ENCODE measurements around the gene PIBF1. TPM values are rescaled to one million over a fixed set of nuclear protein-coding genes. Genes with fewer than 3 reads are reported as not detected.
"Not testable (repeated sequence)": the region's sequence is repeated elsewhere in the genome, so short reads cannot be mapped to it uniquely, and the experiment has no call there.

Gene PIBF1
- total RNA-seq, 1 experiment from 2014 or later = 5.5 TPM

DNA sequence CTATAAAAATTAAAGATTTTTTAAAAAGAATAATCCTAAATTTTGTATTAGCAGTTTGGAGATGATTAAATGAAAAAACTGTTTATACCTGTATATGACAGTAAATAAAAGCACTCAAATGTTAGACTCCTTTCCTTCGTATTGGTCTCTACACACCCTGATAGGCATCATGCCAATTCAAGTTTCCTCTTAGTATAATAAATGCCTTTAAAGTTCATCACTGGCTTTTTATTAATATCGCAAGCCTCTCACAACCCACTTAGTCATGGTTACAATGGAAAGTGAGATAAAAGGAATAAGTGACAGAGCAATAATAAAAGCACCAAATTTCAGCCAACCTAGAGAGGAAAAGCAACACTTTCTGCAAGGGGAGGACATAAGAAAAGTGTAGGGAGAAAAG, 102.2 kb downstream of the PIBF1 start:
- in situ Hi-C loops (cut with HindIII; ENCODE audit: low pct_unique_long_range_greater_than_20kb, low sequenced_read_pairs) = no loop called here

DNA sequence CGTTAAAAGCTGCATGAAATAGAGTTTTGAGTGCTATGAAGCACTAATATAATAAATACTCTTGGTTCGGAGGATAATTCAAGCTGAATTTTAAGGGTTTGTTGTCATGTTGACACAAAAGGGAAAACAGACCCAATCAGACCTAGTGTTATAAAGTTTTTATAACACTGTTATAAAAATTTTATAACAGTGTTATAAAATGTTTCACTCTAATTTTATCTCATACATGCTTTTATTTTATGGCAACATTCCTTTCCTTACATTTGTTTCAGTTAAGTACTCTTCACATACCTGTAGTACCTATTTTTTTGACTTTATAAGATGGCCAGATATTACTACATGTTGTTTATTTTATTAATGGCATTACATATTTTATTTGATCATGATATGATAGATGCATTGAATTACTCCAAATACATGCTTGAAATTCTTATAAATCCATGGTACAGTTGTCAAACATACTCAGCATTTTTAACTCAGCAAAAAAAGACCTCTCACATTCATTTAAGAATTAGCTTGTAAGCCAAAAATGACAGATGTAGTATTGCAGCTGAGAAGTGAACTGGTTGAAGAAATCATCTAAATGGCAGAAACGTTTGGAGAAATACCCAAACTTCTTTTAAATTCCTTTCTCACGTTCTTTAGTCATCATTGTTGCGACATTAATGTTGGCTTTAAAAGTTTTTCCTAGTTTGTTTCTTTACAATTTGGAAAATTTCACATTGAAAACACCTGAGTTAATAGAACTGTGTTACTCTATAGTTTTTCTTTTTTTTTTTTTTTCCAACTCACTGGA, 104.5 kb downstream of the PIBF1 start:
- no peak for DNase-seq (ENCODE audit: low read depth)
- in situ Hi-C loops (cut with HindIII; ENCODE audit: low pct_unique_long_range_greater_than_20kb, low sequenced_read_pairs) = no loop called here

More for the DNA sequence above, 102.2 kb downstream of the PIBF1 start:
- no peak for DNase-seq (ENCODE audit: low read depth)

DNA sequence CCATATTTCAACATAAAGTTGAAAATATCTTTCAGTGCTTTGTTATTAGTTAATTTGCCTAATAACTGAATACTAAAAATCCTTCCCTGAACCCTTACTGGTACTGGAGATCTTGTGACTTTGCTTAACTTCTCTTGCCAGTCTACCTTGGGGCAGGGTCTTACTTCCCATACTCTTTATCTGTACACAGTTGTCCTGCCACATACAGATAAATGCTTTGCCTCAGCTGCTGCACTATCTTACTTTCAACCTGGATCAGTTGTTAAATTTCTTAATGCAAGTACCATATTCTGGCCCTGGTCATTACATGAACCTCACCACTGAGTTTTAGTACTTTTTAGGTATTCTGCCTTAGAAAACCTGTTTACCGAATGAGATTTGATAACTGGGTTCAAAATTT, 107.6 kb downstream of the PIBF1 start:
- in situ Hi-C loops (cut with HindIII; ENCODE audit: low pct_unique_long_range_greater_than_20kb, low sequenced_read_pairs) = no loop called here
- DNase-seq (ENCODE audit: low read depth) = no peak

DNA sequence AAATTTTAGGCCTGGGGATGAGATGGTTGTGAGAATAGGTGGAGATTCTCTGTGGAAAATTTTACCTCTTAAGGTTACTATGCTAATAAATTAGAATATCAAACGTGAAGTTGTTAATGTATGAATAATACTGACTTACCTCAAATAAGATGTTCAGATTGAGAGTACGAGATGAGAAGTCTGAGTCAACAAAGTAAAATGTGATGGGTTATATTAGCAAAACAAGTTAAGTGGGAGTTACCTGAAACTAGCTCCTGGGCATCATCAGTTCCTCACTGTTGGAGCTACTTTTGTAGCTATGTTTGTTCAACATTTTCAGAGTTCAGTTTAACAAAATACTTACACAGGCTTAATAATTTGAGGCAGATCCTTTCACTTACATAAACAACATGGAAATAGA, 108.6 kb downstream of the PIBF1 start:
- no peak for DNase-seq (ENCODE audit: low read depth)
- in situ Hi-C loops (cut with HindIII; ENCODE audit: low pct_unique_long_range_greater_than_20kb, low sequenced_read_pairs) = no loop called here

DNA sequence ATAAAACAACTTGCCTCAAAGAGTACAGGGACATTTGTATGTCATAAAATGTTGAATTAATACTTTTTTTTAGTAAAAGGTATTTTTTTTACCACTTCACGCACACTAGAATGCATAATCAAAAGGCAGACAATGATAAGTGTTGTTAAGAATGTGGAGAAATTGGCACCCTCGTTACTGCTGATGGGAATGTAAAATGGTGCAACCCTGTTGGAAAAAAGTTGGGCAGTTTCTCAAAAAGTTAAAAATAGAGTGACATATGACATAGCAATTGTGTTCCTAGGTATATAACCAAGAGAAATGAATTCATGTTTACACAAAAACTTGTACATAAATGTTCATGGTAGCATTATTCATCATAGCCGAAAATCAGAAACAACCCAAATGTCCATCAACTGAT, 109.5 kb downstream of the PIBF1 start:
- no peak for DNase-seq (ENCODE audit: low read depth)
- in situ Hi-C loops (cut with HindIII; ENCODE audit: low pct_unique_long_range_greater_than_20kb, low sequenced_read_pairs) = no loop called here

DNA sequence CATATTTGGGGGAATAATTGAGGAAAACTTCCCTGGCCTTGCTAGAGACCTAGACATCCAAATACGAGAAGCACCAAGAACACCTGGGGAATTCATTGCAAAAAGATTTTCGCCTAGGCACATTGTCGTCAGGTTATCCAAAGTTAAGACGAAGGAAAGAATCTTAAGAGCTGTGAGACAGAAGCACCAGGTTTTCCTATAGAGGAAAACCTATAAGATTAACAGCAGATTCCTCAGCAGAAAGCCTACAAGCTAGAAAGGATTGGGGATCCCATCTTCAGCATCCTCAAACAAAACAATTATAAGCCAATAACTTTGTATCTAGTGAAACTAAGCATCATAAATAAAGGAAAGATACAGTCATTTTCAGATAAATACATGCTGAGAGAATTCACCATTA, 114.9 kb downstream of the PIBF1 start:
- no peak for DNase-seq (ENCODE audit: low read depth)
- in situ Hi-C loops (cut with HindIII; ENCODE audit: low pct_unique_long_range_greater_than_20kb, low sequenced_read_pairs) = no loop called here

DNA sequence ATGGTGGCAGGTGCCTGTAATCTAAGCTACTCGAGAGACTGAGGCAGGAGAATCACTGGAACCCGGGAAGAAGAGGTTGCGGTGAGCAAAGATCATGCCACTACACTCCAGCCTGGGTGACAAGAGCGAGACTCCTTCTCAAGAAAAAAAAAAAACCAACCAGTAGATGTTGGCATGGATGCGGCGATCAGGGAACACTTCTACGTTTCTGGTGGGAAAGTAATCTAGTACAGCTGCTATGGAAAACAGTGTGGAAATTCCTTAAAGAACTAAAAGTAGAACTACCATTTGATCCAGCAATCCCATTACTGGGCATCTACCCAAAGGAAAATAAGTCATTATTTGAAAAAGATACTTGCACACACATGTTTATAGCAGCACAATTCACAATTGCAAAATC, 119.6 kb downstream of the PIBF1 start:
- not testable (repeated sequence) for DNase-seq (ENCODE audit: low read depth)

DNA sequence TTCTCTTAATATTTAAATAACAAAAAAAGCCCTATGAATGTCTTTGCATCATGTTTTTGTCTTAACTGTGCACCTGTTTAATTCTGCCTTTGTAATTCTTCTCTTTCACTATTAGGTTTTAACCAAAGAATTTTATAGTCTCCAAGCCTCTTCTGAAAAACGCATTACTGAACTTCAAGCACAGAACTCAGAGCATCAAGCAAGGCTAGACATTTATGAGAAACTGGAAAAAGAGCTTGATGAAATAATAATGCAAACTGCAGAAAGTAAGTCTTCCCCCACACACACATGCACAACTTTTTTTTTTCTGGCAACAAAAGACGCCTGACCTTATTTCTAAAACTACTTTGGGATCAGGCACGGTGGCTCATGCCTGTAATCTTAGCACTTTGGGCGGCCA, 126.5 kb downstream of the PIBF1 start:
- no peak for DNase-seq (ENCODE audit: low read depth)
- in situ Hi-C loops (cut with HindIII; ENCODE audit: low pct_unique_long_range_greater_than_20kb, low sequenced_read_pairs) = no loop called here

More for the DNA sequence above, 119.6 kb downstream of the PIBF1 start:
- in situ Hi-C loops (cut with HindIII; ENCODE audit: low pct_unique_long_range_greater_than_20kb, low sequenced_read_pairs) = not testable (repeated sequence)

DNA sequence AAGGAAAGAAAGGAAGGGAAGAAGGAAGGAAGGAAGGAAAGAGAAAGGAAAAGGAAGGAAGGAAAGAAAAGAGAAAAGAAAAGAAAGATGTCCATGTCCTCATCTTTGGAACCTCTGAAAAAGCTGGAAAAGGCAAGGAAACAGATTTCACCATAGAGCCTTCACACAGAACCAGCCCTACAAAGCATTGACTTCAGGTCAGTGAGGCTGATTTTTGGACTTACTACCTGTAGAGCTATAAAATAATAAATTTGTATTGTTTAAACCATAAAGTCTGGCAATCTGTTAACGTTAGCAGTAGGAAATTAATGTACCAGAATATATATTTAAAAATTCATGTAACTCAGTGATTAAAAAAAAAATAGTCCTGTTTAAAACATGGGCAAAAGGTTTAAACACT, 130.0 kb downstream of the PIBF1 start:
- in situ Hi-C loops (cut with HindIII; ENCODE audit: low pct_unique_long_range_greater_than_20kb, low sequenced_read_pairs) = no loop called here
- no peak for DNase-seq (ENCODE audit: low read depth)

DNA sequence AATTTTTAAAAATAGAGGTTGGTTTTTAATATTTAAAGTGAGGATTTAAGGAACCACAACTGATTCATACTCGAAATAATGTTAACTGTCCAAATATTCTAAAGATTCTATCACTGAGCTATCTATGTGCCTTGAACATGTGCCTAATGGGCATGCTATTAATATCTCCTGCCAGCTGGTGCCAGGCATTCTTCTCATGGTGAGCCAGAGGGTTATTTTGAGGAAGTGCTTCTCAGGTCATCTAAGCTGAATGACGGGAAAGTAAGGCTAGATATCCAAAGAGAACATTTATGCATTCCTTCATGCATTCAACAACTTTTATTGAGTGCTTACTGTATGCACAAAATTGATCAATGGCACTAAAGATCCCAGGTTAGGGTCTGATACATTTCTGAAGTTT, 138.2 kb downstream of the PIBF1 start:
- in situ Hi-C loops (cut with HindIII; ENCODE audit: low pct_unique_long_range_greater_than_20kb, low sequenced_read_pairs) = no loop called here
- no peak for DNase-seq (ENCODE audit: low read depth)

DNA sequence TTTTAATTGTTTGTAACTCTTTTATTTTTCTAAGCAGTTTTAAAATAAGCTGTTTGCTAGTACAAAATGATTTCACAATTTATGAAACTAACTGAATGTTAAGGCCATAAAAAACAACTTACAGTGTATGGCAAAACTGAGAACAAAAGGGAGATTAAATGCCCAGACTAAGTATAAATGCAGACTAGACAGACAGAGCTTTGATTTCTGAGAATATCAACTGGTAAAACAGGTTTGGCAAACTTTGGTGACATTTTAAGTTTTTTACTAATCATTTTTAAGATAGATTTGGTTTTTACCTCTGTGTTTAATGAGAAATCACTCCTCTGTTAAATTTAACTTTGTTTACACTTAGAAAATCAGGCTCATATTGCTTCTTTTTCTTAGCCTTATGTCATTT, 149.4 kb downstream of the PIBF1 start:
- no peak for DNase-seq (ENCODE audit: low read depth)
- in situ Hi-C loops (cut with HindIII; ENCODE audit: low pct_unique_long_range_greater_than_20kb, low sequenced_read_pairs) = no loop called here

DNA sequence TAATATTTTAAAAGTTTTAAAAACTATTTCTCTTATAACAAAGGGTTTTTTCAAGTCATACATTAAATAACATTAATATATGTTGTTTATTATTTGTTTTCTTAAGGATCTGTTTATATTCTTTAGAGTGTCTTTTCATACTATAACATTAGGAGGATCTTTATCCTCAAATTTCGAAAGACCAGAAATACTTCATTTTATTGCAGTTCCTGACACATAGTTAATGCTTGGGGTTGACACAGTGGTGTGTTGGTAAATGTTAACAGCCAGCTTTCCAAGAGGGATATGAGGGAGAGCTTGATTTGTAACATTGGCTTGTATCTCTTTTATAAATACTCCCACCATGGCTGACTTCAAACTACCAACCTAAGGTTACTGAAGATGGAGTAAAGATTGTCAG, 150.3 kb downstream of the PIBF1 start:
- no peak for DNase-seq (ENCODE audit: low read depth)
- in situ Hi-C loops (cut with HindIII; ENCODE audit: low pct_unique_long_range_greater_than_20kb, low sequenced_read_pairs) = no loop called here

DNA sequence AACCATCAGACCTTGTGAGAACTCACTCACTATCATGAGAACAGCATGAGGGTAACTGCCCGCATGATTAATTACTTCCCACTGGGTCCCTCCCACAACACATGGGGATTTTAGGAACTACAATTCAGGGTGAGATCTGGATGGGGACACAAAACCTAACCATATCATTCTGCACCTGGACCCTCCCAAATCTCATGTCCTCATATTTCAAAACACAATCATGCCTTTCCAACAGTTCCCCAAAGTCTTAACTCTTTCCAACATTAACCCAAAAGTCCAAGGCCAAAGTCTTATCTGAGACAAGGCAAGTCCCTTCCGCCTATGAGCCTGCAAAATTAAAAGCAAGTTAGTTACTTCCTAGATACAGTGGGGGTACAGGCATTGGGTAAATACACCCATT, 164.3 kb downstream of the PIBF1 start:
- in situ Hi-C loops (cut with HindIII; ENCODE audit: low pct_unique_long_range_greater_than_20kb, low sequenced_read_pairs); DNase-seq (ENCODE audit: low read depth): not testable (repeated sequence)

DNA sequence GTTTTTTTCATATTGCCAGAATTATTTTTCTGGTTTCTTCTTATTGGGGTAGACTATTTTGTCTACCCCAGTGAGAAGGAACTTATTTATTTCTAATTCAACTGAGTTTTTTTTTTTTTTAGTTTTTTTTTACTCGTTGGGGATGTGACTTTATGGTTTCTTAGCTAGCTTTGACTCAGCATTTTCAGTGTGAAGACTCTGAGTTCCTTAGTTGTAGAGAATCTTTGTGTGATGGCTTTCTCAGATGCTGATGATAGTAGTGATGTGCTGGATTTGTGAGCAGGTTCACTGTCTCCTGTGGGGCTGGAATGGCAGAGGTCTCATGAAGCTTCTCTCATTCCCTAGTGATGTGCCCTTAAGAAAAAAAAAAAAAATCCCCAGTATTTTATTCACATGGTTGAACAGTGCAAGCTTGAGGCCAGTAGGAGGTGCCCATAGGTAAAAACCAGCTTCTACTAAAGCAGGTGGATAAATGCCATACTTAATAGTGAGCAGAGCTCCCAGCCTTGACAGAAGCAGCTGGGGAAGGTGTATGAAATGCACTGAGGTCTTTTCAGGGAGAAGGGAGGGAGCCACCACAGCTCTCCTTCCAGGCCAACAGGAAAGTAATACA, 170.7 kb downstream of the PIBF1 start:
- in situ Hi-C loops (cut with HindIII; ENCODE audit: low pct_unique_long_range_greater_than_20kb, low sequenced_read_pairs) = no loop called here
- no peak for DNase-seq (ENCODE audit: low read depth)

DNA sequence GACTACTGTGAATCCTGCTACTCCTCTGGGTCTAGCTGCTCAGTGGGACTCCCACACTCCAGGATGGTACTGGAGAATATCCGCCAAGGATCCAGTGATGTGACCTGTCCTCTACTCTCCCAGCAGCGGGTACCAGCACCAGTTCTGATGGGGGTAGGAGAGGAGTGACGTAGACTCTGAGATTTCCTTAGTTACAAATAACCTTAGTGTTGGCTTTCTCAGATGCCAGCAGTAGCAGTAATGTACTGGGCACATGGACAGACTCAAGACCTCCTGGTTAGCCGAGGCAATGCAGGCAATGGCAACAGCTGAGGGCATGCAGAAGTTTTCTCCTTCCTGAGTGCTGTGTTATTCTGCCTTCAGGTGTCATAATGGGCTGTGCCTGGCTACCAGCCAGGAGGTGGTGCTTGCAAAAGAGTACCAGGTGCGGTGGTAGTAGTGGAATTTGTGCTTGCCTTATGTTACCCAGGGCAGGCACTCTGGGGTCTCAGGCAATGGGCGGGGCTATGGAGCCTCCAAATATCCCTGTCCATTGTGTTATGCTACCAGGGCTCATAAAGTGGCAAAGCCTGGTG, 171.5 kb downstream of the PIBF1 start:
- in situ Hi-C loops (cut with HindIII; ENCODE audit: low pct_unique_long_range_greater_than_20kb, low sequenced_read_pairs) = no loop called here
- DNase-seq (ENCODE audit: low read depth) = no peak

DNA sequence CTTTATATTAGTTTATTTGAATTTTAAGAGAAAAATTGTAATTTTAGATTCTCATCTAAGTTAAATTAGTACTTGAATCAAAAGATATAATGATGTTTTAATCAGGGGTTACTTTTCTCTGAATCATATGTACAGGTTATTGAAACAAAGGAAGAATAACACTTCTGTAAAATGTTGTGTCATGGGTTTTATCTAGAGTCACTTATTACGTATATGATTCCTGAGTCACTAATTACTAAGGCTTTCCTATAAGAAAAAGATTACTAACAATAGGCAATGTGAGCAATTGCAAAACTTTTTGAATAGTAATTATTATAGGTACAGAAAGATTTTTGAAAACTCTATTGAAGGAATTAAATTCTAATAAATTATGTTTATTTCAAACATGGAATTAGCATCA, 177.7 kb downstream of the PIBF1 start:
- no peak for DNase-seq (ENCODE audit: low read depth)
- in situ Hi-C loops (cut with HindIII; ENCODE audit: low pct_unique_long_range_greater_than_20kb, low sequenced_read_pairs) = no loop called here

DNA sequence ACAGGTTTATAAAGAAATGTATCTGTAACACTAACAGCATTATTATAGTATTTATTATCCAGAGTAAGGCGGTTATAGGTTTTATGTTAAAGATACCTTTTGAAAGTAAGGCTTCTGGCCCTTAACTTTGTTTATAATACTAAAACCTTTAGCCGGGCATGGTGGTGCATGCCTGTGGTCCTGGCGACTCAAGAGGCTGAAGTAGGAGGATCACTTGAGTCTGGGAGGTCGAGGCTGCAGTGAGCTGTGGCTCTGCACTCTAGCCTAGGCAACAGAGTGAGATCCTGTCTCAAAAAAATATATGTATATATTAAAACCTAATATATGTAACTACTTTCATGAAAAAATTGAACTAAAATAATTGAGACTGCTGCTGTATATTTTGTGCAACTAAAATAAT, 178.2 kb downstream of the PIBF1 start:
- no peak for DNase-seq (ENCODE audit: low read depth)
- in situ Hi-C loops (cut with HindIII; ENCODE audit: low pct_unique_long_range_greater_than_20kb, low sequenced_read_pairs) = no loop called here

DNA sequence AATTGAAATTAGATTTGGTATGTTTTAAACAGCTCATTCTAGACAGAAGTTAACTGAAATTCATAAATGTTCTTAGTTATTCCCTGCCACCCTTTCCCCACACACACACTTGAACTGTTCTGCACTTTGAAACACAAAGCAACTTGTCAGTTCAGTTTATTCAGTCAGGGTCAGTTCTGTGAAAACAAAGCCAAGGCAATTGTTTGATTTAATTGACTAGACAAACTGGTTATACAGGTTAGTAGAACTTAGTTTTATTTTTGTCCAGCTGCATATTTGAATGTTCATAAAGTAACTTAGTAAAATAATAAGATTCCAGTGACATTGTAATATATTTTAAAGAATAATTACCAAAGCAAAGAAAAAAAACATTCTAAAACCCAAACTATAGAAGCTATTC, 178.6 kb downstream of the PIBF1 start:
- no peak for DNase-seq (ENCODE audit: low read depth)
- in situ Hi-C loops (cut with HindIII; ENCODE audit: low pct_unique_long_range_greater_than_20kb, low sequenced_read_pairs) = no loop called here

DNA sequence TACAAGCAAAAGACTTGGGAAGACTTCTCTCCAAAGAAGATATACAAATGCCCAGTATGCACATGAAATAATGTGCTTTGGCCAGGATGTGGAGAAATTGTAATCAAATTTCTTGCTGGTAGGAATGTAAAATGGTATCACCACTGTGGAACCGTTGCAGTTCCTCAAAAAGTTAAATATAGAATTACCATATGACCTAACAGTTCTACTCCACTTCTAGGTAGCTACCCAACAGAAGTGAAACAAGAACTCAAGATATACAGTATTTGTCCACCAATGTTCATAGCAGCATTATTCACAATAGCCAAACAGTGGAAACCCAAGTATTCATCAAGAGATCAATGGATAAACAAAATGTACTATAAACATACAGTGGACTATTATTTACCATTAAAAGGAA, 181.8 kb downstream of the PIBF1 start:
- DNase-seq (ENCODE audit: low read depth) = no peak
- in situ Hi-C loops (cut with HindIII; ENCODE audit: low pct_unique_long_range_greater_than_20kb, low sequenced_read_pairs) = no loop called here

Measured in Caki2 (cell line).